Mucosa of descending colon (tissue), 3 donors: ENCODE measurements around the gene BFAR. TPM values are rescaled to one million over a fixed set of nuclear protein-coding genes. Genes with fewer than 3 reads are reported as not detected.

Source experiments
- ATAC-seq: fragments of 200-7000 bp; cut with Tn5 transposase; one replicate; pipeline ENCODE4 v1.9.1; 2020; ENCODE audit warnings: mild to moderate bottlenecking, moderate library complexity
- DNase-seq, 3 donors: peaks; one replicate each; pipeline ENCODE4 v3.0.0-alpha.2; 2020
- H3K36me3 ChIP-seq: fragments of 200-600 bp; one replicate; pipeline ENCODE4 v1.8.0; 2021; ENCODE audit warnings: low read depth, mild to moderate bottlenecking
- H3K4me1 ChIP-seq: fragments of 200-600 bp; one replicate; pipeline ENCODE4 v1.8.0; 2021; ENCODE audit warnings: low read depth, mild to moderate bottlenecking
- H3K4me3 ChIP-seq: fragments of 200-600 bp; one replicate; pipeline ENCODE4 v1.8.0; 2021; ENCODE audit warnings: mild to moderate bottlenecking
- H3K9me3 ChIP-seq: fragments of 200-600 bp; one replicate; pipeline ENCODE4 v1.8.0; 2021; ENCODE audit warnings: mild to moderate bottlenecking
- intact Hi-C, 2 donors: fragments of 100-400 bp; cut with DNase I in 1 of 2; cut with micrococcal nuclease in 1 of 2; formaldehyde crosslinking; loops; one replicate each; pipeline versions ENCODE4 v1.11.0 to v1.11.1; 2022; cut with DNase I, micrococcal nuclease
- total RNA-seq, 3 donors: library from RNA; stranded (reverse); fragmentation: NEBNext Ultra II Directional in 2 of 3; extraction: Animal tissue kit (Norgen Biotek cat#: 25700) in 2 of 3; gene quantifications; one replicate each; pipeline versions ENCODE4 v1.2.1 to v1.2.4, GENCODE V29; 2021 to 2023
- TF ChIP-seq, protein P1 (sequence below): fragments of 200-600 bp; IDR thresholded peaks from one replicate; pipeline ENCODE4 v1.8.0; 2022; ENCODE audit warnings: antibody characterized with exemption, mild to moderate bottlenecking
- donor health status: DM: no; HTN: no; CAD: no; lungs with moderate emphysema.
- donor health status: DM: no; HTN: no; CAD: no.
- donor health status: DM: no; HTN: yes; CAD: no.

BFAR gene
- total RNA-seq, 3 donors from 2014 or later: 59.4 to 71.1 (median 61.6) TPM

DNA sequence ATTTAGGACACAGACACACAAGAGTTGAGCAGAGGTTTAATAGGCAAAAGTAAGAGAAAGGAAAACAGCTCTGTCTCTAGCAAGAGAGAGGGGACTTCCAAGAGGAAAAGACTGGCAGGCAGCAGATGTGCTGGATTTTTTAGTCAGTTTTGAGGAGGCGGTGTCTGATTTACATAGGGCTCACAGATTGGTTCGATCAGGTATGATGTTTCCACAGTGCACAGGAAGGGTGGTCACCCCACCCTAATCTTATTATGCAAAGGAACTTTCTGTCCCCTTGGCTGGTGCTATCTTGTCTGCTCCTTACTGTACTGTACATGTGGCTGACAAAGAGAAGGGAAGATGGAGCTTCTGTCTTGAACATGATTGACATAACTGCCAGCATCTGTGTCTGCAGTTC is 25.3 kb downstream of the BFAR start:
- H3K36me3 ChIP-seq: peaks cover 5% of the 10 kb centered on the region

DNA sequence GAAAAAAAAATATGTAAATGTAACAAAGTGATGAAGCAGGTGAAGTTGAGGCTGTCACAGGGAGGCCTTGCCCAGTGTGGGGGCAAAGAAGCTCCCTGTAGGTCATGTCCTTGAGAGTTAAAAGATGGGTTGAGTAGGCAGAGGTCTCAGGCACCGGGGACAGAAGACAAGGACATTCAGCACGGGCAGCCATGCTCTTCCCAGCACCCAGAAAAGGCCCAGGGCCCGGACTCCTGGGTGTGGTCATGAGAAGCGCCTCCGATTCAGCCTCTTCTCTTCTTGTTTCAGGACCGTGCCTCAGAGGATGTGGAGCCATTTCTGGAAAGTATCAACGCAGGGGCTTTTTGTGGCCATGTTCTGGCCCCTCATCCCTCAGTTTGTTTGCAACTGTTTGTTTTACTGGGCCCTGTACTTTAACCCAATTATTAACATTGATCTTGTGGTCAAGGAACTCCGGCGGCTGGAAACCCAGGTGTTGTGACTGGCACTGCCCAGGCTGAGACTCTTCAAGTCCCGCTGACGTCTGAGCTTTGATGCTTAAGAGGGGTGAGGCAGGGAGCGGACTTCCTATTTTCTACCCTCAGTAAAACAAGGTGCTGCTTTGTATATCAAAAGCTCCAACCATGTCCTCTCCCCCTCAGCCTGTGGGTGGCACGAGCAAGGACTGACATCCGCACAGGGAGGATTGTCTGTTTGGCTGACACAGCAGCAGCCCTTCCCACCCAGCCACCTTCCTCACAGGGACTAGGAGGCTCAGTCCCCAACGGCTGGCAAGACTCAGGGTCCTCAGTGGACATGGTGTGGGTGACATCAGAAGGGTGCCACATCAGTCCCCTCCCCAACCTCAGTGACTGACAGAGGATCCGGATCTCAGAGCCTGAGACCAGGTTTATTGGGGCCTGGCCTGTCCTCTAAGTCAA is 34.9 kb downstream of the BFAR start:
- Histone ChIP-seq H3K36me3 (peaks cover 12% of the 10 kb centered on the region), H3K9me3 (no peaks in the 10 kb centered on the region), H3K4me1 (peaks cover 26% of the 10 kb centered on the region), H3K4me3 (no peak overlapping the region)
- ATAC-seq (peak; percentile 4), DNase-seq (peak in 2 of 3 donors; percentile 35 to 53)
- TF ChIP-seq, protein P1, sequence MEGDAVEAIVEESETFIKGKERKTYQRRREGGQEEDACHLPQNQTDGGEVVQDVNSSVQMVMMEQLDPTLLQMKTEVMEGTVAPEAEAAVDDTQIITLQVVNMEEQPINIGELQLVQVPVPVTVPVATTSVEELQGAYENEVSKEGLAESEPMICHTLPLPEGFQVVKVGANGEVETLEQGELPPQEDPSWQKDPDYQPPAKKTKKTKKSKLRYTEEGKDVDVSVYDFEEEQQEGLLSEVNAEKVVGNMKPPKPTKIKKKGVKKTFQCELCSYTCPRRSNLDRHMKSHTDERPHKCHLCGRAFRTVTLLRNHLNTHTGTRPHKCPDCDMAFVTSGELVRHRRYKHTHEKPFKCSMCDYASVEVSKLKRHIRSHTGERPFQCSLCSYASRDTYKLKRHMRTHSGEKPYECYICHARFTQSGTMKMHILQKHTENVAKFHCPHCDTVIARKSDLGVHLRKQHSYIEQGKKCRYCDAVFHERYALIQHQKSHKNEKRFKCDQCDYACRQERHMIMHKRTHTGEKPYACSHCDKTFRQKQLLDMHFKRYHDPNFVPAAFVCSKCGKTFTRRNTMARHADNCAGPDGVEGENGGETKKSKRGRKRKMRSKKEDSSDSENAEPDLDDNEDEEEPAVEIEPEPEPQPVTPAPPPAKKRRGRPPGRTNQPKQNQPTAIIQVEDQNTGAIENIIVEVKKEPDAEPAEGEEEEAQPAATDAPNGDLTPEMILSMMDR: no peak
- intact Hi-C loops: no loop called here

More for the DNA sequence above, 25.3 kb downstream of the BFAR start:
- intact Hi-C loops: no loop called here
- ATAC-seq: peak; percentile 71
- no peaks in the 10 kb centered on the region for H3K9me3 ChIP-seq
- DNase-seq: peak in 1 of 3 donors; percentile 47
- peaks cover 21% of the 10 kb centered on the region for H3K4me1 ChIP-seq
- no peak overlapping the region for H3K4me3 ChIP-seq
- TF ChIP-seq, protein P1: no peak

DNA sequence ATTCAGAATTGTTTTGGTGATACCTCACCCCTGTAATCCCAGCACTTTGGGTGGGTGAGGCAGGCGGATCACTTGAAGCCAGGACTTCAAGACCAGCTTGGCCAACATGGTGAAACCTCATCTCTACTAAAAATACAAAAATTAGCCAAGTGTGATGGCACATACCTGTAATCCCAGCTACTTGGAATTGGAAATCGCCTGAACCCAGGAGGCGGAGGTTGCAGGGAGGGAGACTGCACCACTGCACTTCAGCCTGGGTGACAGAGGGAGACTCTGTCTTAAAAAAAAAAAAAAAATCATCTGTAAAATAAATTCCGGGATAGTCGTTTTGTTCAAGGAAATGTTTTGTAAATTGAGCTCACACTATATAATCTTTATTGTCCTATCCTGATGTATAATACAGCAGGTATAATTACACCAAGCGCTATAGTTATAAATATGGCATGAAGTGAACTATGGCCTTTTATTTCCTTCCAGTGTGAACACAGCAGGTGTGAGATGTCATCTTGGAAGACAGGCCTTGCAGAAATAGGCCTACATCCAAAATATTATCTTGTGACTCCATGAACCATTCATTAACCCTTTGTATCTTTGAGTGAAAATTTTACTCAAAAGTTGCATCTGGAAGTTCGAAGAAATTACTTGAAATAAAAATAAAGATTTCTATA is 35.9 kb downstream of the BFAR start:
- intact Hi-C loops: no loop called here
- ATAC-seq: peak; percentile 76
- peak in 2 of 3 donors; percentile 51 to 57 for DNase-seq
- TF ChIP-seq, protein P1: no peak
- Histone ChIP-seq H3K36me3 (peaks cover 8% of the 10 kb centered on the region), H3K4me3 (no peak overlapping the region), H3K9me3 (no peaks in the 10 kb centered on the region), H3K4me1 (peaks cover 32% of the 10 kb centered on the region)

DNA sequence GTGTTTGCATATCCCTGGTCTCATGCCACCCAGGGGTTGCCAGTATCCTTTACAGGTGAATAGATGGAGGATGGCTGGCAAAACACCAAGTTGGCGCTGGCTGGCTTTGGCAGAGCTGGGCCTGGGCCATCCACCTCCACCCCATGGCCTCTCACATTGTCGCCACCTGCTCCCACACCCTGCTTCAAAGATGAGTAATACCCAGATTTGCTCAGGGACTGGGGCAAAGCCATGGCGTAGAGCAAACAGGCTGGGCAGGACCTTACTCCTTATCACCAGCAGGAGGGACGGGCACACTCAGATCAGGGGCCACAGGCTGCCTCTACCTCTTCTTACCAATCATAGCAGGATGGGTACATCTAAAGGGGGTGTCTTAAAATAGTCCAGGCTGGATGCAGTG is 37.0 kb downstream of the BFAR start:
- peak; percentile 88 for ATAC-seq
- no peak overlapping the region for H3K4me3 ChIP-seq
- intact Hi-C loops: no loop called here
- peaks cover 8% of the 10 kb centered on the region for H3K36me3 ChIP-seq
- H3K4me1 ChIP-seq: peaks cover 32% of the 10 kb centered on the region
- DNase-seq: peak; percentile 90 to 93 (median 91)
- TF ChIP-seq, protein P1: peak; percentile 30
- no peaks in the 10 kb centered on the region for H3K9me3 ChIP-seq

DNA sequence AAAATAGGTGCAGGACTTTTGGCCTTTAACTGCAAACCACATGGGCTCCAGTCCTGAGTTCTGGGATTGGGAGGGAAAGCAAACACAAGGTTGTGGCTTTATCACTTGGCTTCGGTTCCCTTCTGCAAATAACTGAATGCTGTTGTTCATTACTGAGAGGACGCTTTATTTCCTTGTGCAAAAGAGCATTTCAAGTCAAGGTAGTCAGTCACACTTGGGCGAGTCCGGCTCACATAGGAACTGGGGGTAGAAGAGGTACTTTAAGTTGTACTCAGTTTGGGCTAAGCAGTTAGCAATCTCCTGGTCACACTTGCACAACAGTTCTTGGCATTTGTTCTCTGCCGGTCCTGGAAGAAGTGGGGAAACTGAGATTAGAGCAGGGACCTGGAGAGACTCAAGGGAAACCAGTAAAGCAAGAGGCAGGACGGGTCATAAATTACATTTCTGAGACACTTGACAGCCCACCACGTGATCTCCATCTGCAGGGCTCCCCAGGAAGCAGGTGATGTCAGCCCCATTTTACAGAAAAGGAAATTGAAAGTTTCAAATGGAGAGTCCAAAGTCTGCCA is 39.7 kb downstream of the BFAR start:
- intact Hi-C loops: no loop called here
- TF ChIP-seq, protein P1: no peak
- DNase-seq: peak in 2 of 3 donors; percentile 47 to 71
- ATAC-seq: peak; percentile 55
- Histone ChIP-seq H3K4me1 (peaks cover 30% of the 10 kb centered on the region), H3K9me3 (no peaks in the 10 kb centered on the region), H3K36me3 (peaks cover 8% of the 10 kb centered on the region), H3K4me3 (no peak overlapping the region)
